Thyroid gland (tissue), 4 donors: Measurements from ENCODE around the gene GRAMD1B. TPM values are rescaled to one million over a fixed set of nuclear protein-coding genes. Genes with fewer than 3 reads are reported as not detected.

Experiments used
- DNase-seq, 2 donors: peaks; one replicate each; pipeline ENCODE4 v3.0.0-alpha.2; 2019
- H3K27ac ChIP-seq, 3 donors: fragments of 200-600 bp; sonication (generic); 1 replicate in 2 of 3; 2 replicates in 1 of 3; pipeline ENCODE4 v1.5.1; 2016 to 2019; ENCODE audit warnings: mild to moderate bottlenecking in 1 of 3, moderate library complexity in 1 of 3
- H3K27me3 ChIP-seq: fragments of 200-600 bp; sonication (generic); one replicate; pipeline ENCODE4 v1.5.1; 2019
- H3K36me3 ChIP-seq, 2 donors: fragments of 200-600 bp; sonication (generic); one replicate each; pipeline ENCODE4 v1.5.1; 2016 to 2019
- H3K4me1 ChIP-seq, 2 donors: fragments of 200-600 bp; sonication (generic); one replicate each; pipeline ENCODE4 v1.5.1; 2017 to 2019
- H3K4me3 ChIP-seq, 3 donors: fragments of 200-600 bp; sonication (generic); replicated peaks in 1 of 3; 1 replicate in 2 of 3; 2 replicates in 1 of 3; pipeline ENCODE4 v1.5.1; 2016; ENCODE audit warnings: mild to moderate bottlenecking in 1 of 3
- H3K9me3 ChIP-seq: fragments of 200-600 bp; sonication (generic); one replicate; pipeline ENCODE4 v1.5.1; 2017
- POLR2A ChIP-seq, 2 donors: fragments of 450-650 bp; IDR thresholded peaks; one replicate each; pipeline ENCODE4 v1.6.1; 2017; ENCODE audit warnings: antibody characterized with exemption in 2 of 2, mild to moderate bottlenecking in 2 of 2, moderate library complexity in 1 of 2
- WGBS, 2 donors: methylation state at CpG; one replicate each; pipeline ENCODE4 v1.1.5; 2017; 5-methylcytosine and 5-hydroxymethylcytosine counted together
- intact Hi-C: fragments of 100-400 bp; cut with DNase I; formaldehyde crosslinking; loops from one replicate; pipeline ENCODE4 v1.15.1; 2023
- total RNA-seq, 4 donors: library from RNA; depleted of rRNA; stranded (reverse); fragments of >200 nt; gene quantifications; one replicate each; pipeline ENCODE4 v1.2.3, GENCODE V29; 2016
- TF ChIP-seq, protein P1 (sequence below), 6 experiments: fragments of 200-600 bp in 3 of 6; fragments of 450-650 bp in 3 of 6; sonication (generic) in 3 of 6; IDR thresholded peaks; one replicate each; pipeline ENCODE4 v1.5.1; 2016 to 2019; ENCODE audit warnings: antibody characterized with exemption in 6 of 6, mild to moderate bottlenecking in 2 of 6, inconsistent platforms in 1 of 6, moderate library complexity in 1 of 6

The GRAMD1B gene
- total RNA-seq, 4 donors from 2014 or later, result 7.0 to 22.7 (median 9.2) TPM

DNA sequence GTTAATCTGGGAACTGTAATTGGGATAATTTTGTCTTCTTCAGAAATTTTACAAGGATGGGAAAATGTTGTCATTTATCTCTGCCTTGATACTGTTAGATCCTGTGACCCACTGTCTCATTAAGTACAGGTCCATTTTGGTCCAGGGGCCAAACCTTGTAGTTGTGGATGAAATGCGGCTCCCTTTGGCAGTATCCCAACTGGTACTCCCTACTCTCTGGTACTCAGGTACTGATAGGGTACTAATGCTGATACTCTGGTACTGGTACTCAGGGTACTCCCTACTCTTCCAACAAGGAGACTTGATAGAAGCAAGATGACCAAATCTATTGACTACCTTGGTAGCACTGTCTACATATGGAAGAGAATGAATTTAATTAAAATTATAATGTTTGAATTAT lies 97.9 kb downstream of the GRAMD1B start:
- H3K4me3 ChIP-seq, result no peak overlapping the region
- 94 to 95% methylated on average over 1 of the region's 1 CpG for WGBS, 2 donors
- no peaks in the 10 kb centered on the region for H3K36me3 ChIP-seq
- H3K27ac ChIP-seq, result no peak overlapping the region
- TF ChIP-seq, protein P1, sequence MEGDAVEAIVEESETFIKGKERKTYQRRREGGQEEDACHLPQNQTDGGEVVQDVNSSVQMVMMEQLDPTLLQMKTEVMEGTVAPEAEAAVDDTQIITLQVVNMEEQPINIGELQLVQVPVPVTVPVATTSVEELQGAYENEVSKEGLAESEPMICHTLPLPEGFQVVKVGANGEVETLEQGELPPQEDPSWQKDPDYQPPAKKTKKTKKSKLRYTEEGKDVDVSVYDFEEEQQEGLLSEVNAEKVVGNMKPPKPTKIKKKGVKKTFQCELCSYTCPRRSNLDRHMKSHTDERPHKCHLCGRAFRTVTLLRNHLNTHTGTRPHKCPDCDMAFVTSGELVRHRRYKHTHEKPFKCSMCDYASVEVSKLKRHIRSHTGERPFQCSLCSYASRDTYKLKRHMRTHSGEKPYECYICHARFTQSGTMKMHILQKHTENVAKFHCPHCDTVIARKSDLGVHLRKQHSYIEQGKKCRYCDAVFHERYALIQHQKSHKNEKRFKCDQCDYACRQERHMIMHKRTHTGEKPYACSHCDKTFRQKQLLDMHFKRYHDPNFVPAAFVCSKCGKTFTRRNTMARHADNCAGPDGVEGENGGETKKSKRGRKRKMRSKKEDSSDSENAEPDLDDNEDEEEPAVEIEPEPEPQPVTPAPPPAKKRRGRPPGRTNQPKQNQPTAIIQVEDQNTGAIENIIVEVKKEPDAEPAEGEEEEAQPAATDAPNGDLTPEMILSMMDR (IDR thresholded peaks at IDR 0.05), result no peak
- TF ChIP-seq POLR2A (IDR thresholded peaks at IDR 0.05), result no peak
- no peaks in the 10 kb centered on the region for H3K9me3 ChIP-seq
- intact Hi-C loops, result no loop called here
- H3K4me1 ChIP-seq, result peaks cover 0 to 11% of the 10 kb centered on the region in 2 donors
- DNase-seq, result no peak
- no peaks in the 10 kb centered on the region for H3K27me3 ChIP-seq

DNA sequence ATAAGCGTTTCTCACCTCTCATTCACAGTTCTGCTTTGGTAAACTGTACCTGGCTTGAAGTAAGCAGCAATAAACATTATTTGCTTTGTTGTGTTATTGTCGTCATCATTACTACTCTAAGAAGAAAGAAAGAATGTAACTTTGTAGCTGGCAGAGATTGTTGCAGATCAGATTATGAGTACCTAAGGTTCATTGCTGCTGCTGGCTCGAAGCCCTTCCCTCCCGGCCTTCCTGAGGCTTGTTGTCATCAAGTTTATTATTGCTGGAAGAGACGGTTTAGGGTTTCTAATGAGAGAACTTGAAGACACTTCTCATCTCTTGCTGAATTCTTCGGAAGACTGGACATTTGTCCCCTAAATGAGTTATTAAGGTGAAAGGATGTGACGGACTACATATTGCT lies 101.3 kb downstream of the GRAMD1B start:
- H3K36me3 ChIP-seq, result no peaks in the 10 kb centered on the region
- TF ChIP-seq, protein P1 (IDR thresholded peaks at IDR 0.05), result no peak
- H3K9me3 ChIP-seq, result no peaks in the 10 kb centered on the region
- peak; percentile 13 to 43 for DNase-seq
- intact Hi-C loops, result no loop called here
- no peaks in the 10 kb centered on the region for H3K27me3 ChIP-seq
- H3K4me1 ChIP-seq, result peaks cover 0 to 27% of the 10 kb centered on the region in 2 donors
- 72 to 73% methylated on average over 7 of the region's 7 CpGs for WGBS, 2 donors
- peak overlapping the region in 1 of 3 donors; percentile 58 for H3K27ac ChIP-seq
- H3K4me3 ChIP-seq, result no peak overlapping the region

DNA sequence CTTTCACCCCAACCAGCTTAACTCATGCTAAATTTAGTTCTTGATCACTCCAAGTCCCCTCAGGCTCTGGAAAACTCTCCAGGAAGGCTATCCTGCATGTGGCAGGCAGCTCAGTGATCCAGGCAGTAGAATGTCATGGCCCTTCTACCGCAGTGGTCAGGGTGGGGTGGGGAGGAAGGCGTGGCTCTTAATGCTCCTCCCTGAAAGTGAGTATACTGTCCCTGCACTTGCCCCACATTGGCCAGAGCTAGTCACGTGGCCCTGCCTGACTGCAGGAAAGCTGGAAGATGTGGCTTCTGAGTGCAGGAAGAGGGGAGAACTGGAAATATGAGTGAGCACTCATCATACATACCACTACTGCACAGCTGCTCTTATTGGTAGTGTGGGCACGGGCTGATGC lies 102.1 kb downstream of the GRAMD1B start:
- Histone ChIP-seq H3K4me3 (no peak overlapping the region), H3K27me3 (no peaks in the 10 kb centered on the region), H3K4me1 (peaks cover 5 to 34% of the 10 kb centered on the region in 2 donors), H3K9me3 (no peaks in the 10 kb centered on the region), H3K27ac (peak overlapping the region in 1 of 3 donors; percentile 58), H3K36me3 (no peaks in the 10 kb centered on the region)
- intact Hi-C loops, result no loop called here
- DNase-seq, result no peak
- WGBS, 2 donors, result 79 to 92% methylated on average over 4 of the region's 4 CpGs
- TF ChIP-seq POLR2A (IDR thresholded peaks at IDR 0.05), result no peak
- TF ChIP-seq, protein P1 (IDR thresholded peaks at IDR 0.05), result no peak

DNA sequence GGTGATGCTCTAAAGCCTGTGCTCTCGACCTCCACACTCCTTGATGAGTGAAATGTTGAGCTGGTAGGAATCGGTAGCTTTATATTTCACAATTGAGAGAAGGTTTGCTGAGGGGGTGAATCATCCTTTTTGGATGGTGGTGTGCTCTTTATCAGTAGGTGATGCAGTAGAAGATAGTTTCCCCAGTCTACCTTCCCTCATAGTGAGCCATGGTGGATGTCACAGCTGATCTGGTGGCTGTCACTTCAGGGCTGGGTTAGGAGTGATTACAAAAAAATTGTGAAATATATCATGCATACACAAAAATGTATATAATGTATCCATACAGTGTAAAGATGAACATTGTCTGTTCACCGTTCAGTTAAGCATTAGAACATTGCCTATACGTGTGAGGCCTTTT lies 105.3 kb downstream of the GRAMD1B start:
- Histone ChIP-seq H3K27ac (no peak overlapping the region), H3K9me3 (no peaks in the 10 kb centered on the region), H3K4me3 (no peak overlapping the region), H3K36me3 (no peaks in the 10 kb centered on the region), H3K4me1 (peaks cover 5 to 42% of the 10 kb centered on the region in 2 donors), H3K27me3 (no peaks in the 10 kb centered on the region)
- no peak for DNase-seq
- intact Hi-C loops, result no loop called here
- TF ChIP-seq, protein P1 (IDR thresholded peaks at IDR 0.05), result no peak
- no peak for TF ChIP-seq POLR2A (IDR thresholded peaks at IDR 0.05)
- WGBS, 2 donors, result 88 to 92% methylated on average over 4 of the region's 4 CpGs

DNA sequence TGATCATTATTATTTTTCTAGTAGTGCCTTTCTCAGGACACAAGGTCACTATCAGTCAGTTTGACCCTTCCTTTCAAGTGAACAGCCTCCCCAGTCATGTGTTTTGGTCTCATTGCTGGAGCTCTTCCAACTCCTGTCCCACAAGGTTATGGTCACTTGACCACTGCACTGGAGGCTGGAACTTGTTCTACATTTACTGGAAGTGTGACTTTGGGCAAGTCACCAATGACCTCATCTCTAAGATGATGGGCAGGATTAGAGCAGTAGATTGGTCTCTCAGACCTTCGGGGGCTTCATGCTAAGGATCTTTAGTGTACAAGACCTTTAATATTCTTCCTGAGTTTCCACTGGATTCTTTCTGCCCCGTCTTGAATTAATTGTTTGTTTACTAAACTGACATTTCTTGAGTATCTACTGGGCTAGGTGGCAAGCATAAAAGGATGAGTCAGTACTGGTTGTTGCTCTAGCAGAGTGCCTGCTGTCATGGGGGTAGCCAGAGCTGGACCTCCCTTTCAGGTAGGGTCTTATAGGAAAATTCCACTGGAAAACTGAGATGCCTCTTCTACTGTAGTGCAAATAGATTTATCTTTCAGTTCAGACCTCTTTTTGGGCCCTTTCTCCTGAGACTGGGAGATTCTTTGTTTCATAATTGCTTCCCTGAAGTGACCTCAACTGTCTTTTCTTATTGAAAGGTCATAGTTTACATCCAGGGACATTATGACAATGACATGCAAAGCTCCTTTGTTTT lies 106.8 kb downstream of the GRAMD1B start:
- DNase-seq, result peak; percentile 56 to 57
- TF ChIP-seq, protein P1 (IDR thresholded peaks at IDR 0.05), result no peak
- TF ChIP-seq POLR2A (IDR thresholded peaks at IDR 0.05), result no peak
- H3K36me3 ChIP-seq, result no peaks in the 10 kb centered on the region
- no peaks in the 10 kb centered on the region for H3K27me3 ChIP-seq
- no peaks in the 10 kb centered on the region for H3K9me3 ChIP-seq
- H3K27ac ChIP-seq, result peak overlapping the region in 1 of 3 donors; percentile 31
- H3K4me3 ChIP-seq, result no peak overlapping the region
- intact Hi-C loops, result no loop called here
- 71 to 87% methylated on average over 2 of the region's 2 CpGs for WGBS, 2 donors
- peaks cover 5 to 32% of the 10 kb centered on the region in 2 donors for H3K4me1 ChIP-seq
